ENCODE results near the gene PLXNA4.

PLXNA4 gene

DNA sequence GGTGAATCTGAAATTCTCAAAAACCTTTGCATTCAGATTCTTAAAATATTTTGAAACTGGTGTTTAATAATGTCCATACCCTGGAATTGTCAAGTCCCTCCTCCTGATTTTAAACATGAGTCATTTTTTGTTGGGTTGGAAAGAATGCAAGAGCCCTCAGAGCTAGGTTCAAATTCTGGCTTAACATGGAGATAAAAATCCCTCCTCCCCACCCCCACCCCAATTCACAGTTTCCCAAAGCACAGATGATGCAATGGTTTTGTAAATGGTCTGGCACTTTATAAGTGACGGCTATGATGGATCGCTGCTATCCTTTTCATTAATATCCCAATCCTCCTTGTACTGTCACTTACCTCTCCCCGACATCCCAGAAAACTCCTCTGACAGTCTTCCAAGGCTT is 332.8 kb downstream of the PLXNA4 start:
- no peak overlapping the region for H3K4me3 ChIP-seq (ENCODE audit: low read depth, low read length)
- DNase-seq (ENCODE audit: low read depth) = no peak
- TF ChIP-seq, protein P1, sequence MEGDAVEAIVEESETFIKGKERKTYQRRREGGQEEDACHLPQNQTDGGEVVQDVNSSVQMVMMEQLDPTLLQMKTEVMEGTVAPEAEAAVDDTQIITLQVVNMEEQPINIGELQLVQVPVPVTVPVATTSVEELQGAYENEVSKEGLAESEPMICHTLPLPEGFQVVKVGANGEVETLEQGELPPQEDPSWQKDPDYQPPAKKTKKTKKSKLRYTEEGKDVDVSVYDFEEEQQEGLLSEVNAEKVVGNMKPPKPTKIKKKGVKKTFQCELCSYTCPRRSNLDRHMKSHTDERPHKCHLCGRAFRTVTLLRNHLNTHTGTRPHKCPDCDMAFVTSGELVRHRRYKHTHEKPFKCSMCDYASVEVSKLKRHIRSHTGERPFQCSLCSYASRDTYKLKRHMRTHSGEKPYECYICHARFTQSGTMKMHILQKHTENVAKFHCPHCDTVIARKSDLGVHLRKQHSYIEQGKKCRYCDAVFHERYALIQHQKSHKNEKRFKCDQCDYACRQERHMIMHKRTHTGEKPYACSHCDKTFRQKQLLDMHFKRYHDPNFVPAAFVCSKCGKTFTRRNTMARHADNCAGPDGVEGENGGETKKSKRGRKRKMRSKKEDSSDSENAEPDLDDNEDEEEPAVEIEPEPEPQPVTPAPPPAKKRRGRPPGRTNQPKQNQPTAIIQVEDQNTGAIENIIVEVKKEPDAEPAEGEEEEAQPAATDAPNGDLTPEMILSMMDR (IDR thresholded peaks at IDR 0.05; ENCODE audit: low read depth, low read length, missing control alignments) = no peak
- in situ Hi-C loops (cut with HindIII; ENCODE audit: low sequenced_read_pairs) = no loop called here

DNA sequence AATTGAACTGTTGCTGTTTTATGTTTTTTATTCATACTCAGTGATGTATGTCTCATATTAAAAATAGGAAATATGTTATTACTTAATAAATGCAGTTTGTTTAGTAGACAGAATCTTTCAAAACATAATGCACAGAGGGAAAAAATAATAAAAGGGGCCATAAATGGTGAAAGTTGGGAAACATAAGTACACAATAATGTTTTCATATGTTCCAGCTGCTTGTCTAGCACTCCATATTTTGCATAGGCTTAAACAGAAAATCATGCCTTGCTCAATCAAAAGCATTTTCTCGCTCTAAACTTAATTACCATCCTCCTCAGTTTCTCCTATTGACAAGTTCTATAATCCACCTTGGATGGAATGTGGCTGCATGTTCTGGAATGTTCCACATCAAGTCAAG is 333.2 kb downstream of the PLXNA4 start:
- no peak overlapping the region for H3K4me3 ChIP-seq (ENCODE audit: low read depth, low read length)
- in situ Hi-C loops (cut with HindIII; ENCODE audit: low sequenced_read_pairs) = no loop called here
- no peak for DNase-seq (ENCODE audit: low read depth)
- TF ChIP-seq, protein P1 (IDR thresholded peaks at IDR 0.05; ENCODE audit: low read depth, low read length, missing control alignments) = no peak

DNA sequence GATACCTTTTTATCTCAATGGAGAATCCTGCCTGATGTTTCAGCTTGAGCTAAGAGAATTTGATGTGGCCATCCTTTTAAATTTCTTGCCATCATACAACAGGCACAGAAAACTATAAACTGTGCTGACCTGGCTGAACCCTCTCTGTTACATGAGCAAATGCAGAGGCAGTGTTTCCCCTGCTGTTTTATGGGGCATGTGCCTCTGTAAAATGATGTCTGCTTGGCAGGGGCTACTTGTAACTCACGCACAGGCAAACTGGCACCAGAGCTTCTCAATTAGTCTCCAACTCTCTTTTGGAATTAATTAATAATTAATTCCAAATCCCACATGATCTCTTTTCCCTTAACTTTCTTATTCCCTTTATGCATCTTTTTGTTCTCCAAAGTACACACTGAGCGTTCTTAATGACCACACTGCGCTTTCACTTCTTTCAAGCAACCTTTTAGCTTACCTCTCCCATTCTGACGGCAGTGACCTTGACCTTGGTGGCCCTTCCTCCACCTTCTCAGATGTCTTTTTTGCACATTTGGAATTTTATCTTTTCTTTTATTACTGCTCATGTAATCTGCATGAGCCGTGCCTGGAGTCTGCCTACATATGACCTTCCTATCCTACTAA is 334.0 kb downstream of the PLXNA4 start:
- TF ChIP-seq, protein P1 (IDR thresholded peaks at IDR 0.05; ENCODE audit: low read depth, low read length, missing control alignments) = no peak
- DNase-seq (ENCODE audit: low read depth) = no peak
- no peak overlapping the region for H3K4me3 ChIP-seq (ENCODE audit: low read depth, low read length)
- in situ Hi-C loops (cut with HindIII; ENCODE audit: low sequenced_read_pairs) = no loop called here

DNA sequence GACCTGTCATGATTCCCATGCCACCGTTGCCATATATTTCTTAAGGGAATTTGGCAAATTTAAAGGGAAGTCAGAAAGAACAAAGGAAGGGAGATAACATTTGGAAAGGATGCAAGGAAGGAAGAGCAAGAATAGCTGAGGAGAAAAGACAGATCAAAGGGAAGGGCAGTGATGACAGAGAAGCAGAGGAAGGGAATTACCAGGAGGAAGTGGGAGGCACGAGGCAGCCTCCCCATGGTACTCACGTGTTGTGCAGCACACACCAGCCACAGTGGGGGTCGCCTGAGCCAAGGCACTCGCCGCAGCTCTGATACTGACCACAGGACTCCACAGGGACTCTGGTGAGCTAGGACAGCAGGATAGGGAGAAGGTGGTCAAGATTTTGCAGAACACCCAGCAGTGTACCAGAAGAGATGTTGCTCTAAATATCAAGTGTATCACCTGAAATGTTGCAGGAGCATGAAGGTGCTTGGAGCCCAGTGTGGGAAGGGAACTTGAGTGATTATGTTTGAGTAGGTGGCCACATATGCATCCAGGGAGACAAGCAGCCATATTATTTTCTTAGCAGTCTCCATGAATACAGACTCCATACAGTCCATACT is 335.3 kb downstream of the PLXNA4 start:
- DNase-seq (ENCODE audit: low read depth) = no peak
- TF ChIP-seq, protein P1 (IDR thresholded peaks at IDR 0.05; ENCODE audit: low read depth, low read length, missing control alignments) = no peak
- no peak overlapping the region for H3K4me3 ChIP-seq (ENCODE audit: low read depth, low read length)
- in situ Hi-C loops (cut with HindIII; ENCODE audit: low sequenced_read_pairs) = no loop called here

DNA sequence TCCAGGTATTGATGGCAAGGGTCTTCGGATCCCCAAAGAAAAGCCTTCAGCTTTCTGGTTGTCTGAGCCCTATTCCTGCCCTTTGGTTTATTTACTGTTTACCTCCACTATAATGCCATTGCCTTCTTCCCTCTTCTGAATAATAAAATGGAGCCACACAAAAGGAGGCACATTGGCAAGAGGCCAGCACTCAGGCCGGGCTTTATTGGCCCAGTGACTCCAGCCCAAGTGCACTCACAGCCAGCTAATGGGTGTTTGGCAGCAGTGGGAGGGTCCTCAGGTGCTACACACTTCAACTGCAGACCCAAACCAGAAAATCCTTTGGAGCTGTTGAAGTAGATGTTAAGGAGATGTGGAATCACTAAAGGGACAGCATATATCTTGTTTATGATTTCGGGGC is 336.0 kb downstream of the PLXNA4 start:
- TF ChIP-seq, protein P1 (IDR thresholded peaks at IDR 0.05; ENCODE audit: low read depth, low read length, missing control alignments) = no peak
- no peak overlapping the region for H3K4me3 ChIP-seq (ENCODE audit: low read depth, low read length)
- no peak for DNase-seq (ENCODE audit: low read depth)
- in situ Hi-C loops (cut with HindIII; ENCODE audit: low sequenced_read_pairs) = no loop called here

DNA sequence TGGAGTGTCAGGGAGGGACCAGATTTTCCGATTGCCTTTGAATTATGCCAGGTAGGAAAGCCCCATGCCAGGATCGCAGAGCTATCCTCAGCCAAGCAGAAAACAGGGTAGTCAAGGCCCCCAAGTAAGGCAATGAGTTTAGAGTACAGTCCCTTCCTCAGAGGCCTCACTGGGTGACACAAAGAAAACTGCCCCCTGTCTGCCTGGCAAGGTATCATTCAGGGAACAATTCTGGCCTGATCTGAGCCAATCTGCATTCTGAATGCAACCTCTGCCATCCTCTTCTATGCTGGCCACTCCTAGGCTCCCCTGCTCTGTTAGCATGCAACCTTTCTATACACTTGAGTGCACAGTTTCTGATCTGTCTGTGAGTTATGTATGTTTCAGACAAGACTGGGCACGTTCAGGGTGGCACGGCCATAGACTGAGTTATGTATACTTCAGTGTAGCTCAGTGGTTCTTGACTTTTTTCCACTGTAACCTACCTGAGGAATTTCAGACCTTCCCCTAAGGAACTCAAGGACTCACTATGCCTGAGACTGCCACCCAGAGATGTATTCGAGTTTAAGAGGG is 336.8 kb downstream of the PLXNA4 start:
- no peak overlapping the region for H3K4me3 ChIP-seq (ENCODE audit: low read depth, low read length)
- no peak for DNase-seq (ENCODE audit: low read depth)
- TF ChIP-seq, protein P1 (IDR thresholded peaks at IDR 0.05; ENCODE audit: low read depth, low read length, missing control alignments) = no peak
- in situ Hi-C loops (cut with HindIII; ENCODE audit: low sequenced_read_pairs) = no loop called here
